Stimulated activated CD8-positive, alpha-beta memory T cell treated with anti-CD3 and anti-CD28 coated beads, Interleukin-4, amount 100 ng/mL, for 24 hours (primary cell): ENCODE measurements around the gene SMR3A.

ENCODE experiments used
- DNase-seq: peaks from one replicate; pipeline ENCODE4 v3.0.0-alpha.2; 2020; ENCODE audit warnings: low read depth

The SMR3A gene

DNA sequence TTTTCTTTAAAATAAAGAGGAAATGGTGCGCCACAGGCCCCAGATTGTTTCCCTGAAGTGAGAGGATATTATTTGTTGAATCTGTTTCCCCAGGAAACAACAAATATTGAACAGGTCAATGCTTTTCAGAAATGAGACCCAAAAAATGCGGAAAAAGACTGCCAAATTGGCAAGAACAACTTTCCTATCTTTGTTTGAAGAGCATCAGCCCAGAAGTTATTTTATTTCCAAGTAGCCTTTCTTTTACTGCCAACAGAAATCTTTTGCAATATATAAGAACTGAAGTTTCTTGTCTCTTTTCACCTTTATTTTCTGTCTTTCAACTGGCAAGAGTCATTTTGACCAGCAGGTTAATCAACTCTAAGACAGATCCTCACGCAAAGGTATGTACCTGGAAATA is at the start of gene SMR3A:
TSS of gene SMR3A (plus strand) at position 301 of the 400 bp plus-strand sequence. CDS start 1,356 bp downstream, outside the sequence.
- no peak for DNase-seq

- no peak for DNase-seq
These were observed 46.8 kb upstream of the SMR3A start for GRCh38 chr4:70313736-70314135.

GRCh38 chr4:70315928-70316327 is 44.6 kb upstream of the SMR3A start:
- no peak for DNase-seq

DNA sequence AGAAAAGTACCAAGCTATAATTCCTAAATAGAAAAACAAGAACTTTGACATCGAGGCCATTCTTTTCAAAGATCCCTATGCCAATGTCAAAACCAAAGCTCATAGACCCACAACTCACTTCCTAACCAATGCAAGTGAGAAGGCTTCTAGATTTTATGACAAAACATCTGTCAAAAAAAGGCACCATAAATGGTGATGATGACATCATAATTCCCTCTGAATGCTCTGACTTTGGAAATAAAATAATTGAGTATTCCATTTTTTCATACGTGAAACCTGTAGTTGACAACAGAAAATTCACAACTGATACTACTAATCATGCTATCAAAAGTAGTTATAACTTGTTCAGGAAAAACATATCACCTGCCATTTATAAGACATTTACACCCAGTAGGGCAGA is 34.5 kb upstream of the SMR3A start:
- no peak for DNase-seq

- DNase-seq: no peak
These were observed 25.9 kb upstream of the SMR3A start, which contains the start of gene CABS1 for GRCh38 chr4:70334681-70335080. CABS1 (plus strand) TSS chr4:70334981; CDS start chr4:70335040, 59 bp downstream.

- DNase-seq: no peak
These were observed 24.5 kb upstream of the SMR3A start for GRCh38 chr4:70336043-70336442.

GRCh38 chr4:70337886-70338420 is 22.6 kb upstream of the SMR3A start:
- DNase-seq: no peak

- DNase-seq: no peak
These were observed 4.4 kb upstream of the SMR3A start for GRCh38 chr4:70356185-70356584.

DNA sequence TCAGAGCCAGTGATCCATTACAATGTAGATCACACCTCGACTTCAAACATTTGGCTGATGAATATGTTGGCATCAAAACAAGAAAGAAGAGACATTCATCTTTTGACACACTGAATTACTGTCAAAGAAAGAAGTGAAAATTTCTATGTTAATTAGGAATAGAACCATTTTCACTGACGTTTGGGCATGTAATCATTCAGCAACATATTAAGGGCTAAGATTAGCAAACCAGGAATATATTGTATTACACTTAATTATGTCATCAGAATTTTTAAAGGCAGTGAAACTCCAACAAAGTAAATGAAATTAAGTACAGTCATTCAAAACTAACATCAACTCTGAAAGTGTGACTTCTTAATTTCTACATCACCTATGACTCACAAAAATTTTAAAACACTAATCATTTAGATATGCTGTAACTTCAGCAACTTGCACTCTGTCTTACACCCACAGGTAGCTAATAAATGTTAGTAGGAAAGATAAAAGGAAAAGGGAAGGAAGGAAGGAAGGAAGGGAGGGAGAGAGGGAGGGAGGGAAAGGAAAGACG is 1.4 kb upstream of the SMR3A start:
- DNase-seq: no peak

DNA sequence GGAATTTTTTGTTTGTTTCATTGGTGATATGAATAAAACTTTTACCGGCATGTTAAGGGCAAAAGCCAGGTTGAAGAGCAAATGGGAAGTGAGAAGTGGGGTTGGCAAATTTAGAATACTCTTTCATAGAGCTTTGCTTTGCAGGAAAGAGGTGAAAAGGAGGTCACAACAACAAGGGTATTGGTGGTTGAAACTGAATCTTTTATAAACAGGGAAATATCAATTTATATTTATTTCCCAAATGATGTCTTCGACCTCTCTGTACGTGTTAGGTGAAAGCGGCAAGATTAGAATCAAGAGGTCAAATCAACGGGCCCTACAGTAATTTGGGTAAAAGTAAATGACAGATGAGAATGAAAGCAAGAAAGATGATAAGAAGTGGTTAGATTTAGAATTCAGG is 3.4 kb downstream of the SMR3A start:
- no peak for DNase-seq

- no peak for DNase-seq
These were observed 4.9 kb downstream of the SMR3A start for GRCh38 chr4:70365479-70365878.

DNA sequence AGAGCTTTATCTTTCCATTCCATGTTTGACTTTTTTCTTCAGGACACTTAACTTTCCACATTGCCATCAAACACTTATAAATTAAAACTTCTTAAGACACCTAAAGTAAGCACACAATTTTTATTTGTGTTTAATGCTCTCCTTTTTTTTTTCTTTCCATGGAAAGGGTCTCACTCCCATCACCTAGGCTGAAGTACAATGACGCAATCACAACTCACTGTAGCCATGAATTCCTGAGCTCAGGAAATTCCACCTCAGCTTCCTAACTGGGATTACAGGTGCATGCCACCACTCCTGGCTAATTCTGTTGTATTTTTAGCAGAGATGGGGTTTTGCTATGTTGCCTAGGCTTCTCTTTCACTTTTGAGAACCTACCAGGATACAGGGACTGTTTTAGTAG is 7.3 kb downstream of the SMR3A start:
- DNase-seq: no peak

- DNase-seq: no peak
These were observed 11.4 kb downstream of the SMR3A start for GRCh38 chr4:70371987-70372386.

GRCh38 chr4:70372760-70373159 is 12.2 kb downstream of the SMR3A start:
- DNase-seq: no peak

GRCh38 chr4:70380578-70380977 is 20.0 kb downstream of the SMR3A start:
- DNase-seq: no peak

DNA sequence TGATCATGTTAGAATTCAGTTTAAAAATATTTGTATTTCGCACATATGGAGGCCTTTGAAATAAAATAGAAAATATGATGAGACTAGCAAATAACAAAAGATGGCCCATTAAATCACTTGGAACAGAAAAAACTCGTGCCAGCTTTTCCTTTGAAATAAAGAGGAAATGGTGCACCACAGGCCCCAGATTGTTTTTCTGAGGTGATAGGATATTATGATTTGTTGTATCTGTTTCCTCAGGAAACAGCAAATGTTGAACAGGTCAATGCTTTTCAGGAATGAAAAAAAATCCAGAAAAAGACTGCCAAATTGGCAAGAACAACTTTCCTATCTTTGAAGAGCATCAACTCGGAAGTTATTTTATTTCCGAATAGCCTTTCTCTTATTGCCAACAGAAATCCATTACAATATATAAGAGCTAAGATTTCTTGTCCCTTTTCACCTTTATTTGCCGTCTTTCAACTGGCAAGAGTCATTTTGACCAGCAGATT is 22.2 kb downstream of the SMR3A start, which contains the start of gene SMR3B:
TSS of gene SMR3B (plus strand) at position 441 of the 491 bp plus-strand sequence. CDS start 1,380 bp downstream, outside the sequence.
- no peak for DNase-seq

GRCh38 chr4:70392057-70392776 is 31.7 kb downstream of the SMR3A start:
- no peak for DNase-seq

GRCh38 chr4:70397580-70397979 is 37.0 kb downstream of the SMR3A start, which contains the start of gene OPRPN:
OPRPN (plus strand) TSS chr4:70397940; CDS start chr4:70399286, 1,346 bp downstream.
- DNase-seq: no peak

GRCh38 chr4:70399319-70399718 is 38.8 kb downstream of the SMR3A start:
- DNase-seq: no peak

- no peak for DNase-seq
These were observed 42.2 kb downstream of the SMR3A start for GRCh38 chr4:70402762-70403161.

DNA sequence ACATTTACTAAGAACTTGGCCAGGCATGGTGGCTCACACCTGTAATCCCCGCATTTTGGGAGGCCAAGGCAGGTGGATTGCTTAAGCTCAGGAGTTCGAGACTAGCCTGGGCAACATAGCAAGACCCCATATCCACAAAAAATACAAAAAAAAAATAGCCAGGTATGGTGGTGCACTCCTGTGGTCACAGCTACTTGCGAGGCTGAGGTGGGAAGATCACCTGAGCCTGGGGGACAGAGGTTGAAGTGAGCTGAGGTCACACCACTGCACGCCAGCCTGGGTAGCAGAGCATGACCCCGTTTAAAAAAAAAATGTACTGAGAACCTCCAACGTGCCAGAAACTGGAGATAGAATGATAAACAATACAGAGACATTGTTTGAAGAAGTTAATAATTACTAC is 45.2 kb downstream of the SMR3A start:
- DNase-seq: no peak
